CD4-positive, alpha-beta T cell treated with Interferon alpha-2 for 1 hour (primary cell): ENCODE results near the gene PRR7.
A peak's percentile ranks its signal among the peaks of the same experiment; 100 is the strongest.

Source experiments
- DNase-seq, 2 donors: peaks; one replicate each; pipeline ENCODE4 v3.0.0-alpha.2; 2020 to 2022

PRR7 gene

GRCh38 chr5:177469750-177470525 lies 23.3 kb downstream of the PRR7 start:
- DNase-seq: no peak

GRCh38 chr5:177470759-177471536 lies 24.3 kb downstream of the PRR7 start:
- no peak for DNase-seq

GRCh38 chr5:177471610-177472356 lies 25.2 kb downstream of the PRR7 start:
- peak in 1 of 2 donors; percentile 24 for DNase-seq

- DNase-seq: peak; percentile 57 to 68
Observed at GRCh38 chr5:177472460-177473442, 26.1 kb downstream of the PRR7 start.

GRCh38 chr5:177473443-177474001 lies 26.9 kb downstream of the PRR7 start, which contains the start of gene DBN1:
Gene DBN1 (minus strand): TSS chr5:177473634. CDS start chr5:177473521, 113 bp downstream.
- DNase-seq: no peak

GRCh38 chr5:177474002-177474476 lies 27.4 kb downstream of the PRR7 start:
- no peak for DNase-seq

GRCh38 chr5:177474846-177475562 lies 28.4 kb downstream of the PRR7 start:
- DNase-seq: no peak

GRCh38 chr5:177475563-177476427 lies 29.2 kb downstream of the PRR7 start:
- DNase-seq: no peak

- DNase-seq: no peak
Observed at GRCh38 chr5:177476531-177477233, 30.1 kb downstream of the PRR7 start.

- no peak for DNase-seq
Observed at GRCh38 chr5:177477701-177478477, 31.3 kb downstream of the PRR7 start.

GRCh38 chr5:177478711-177479646 lies 32.4 kb downstream of the PRR7 start:
- peak in 1 of 2 donors; percentile 42 for DNase-seq

- no peak for DNase-seq
Observed at GRCh38 chr5:177479774-177480173, 33.2 kb downstream of the PRR7 start.

GRCh38 chr5:177482359-177482795 lies 35.8 kb downstream of the PRR7 start:
- no peak for DNase-seq

- DNase-seq: no peak
Observed at GRCh38 chr5:177483042-177483441, 36.4 kb downstream of the PRR7 start.

- DNase-seq: no peak
Observed at GRCh38 chr5:177483994-177484901, 37.6 kb downstream of the PRR7 start.
